ENCODE measurements around the gene MAP2K1. TPM values are rescaled to one million over a fixed set of nuclear protein-coding genes. Genes with fewer than 3 reads are reported as not detected.
"Not testable (repeated sequence)": the region's sequence is repeated elsewhere in the genome, so short reads cannot be mapped to it uniquely, and the experiment has no call there.

The MAP2K1 gene
- total RNA-seq, 1 donor from 2014 or later, result 33.5 TPM

GRCh38 chr15:66474963-66475362 is 88.3 kb downstream of the MAP2K1 start:
- no peak for DNase-seq (ENCODE audit: low read depth in 2 of 2)

GRCh38 chr15:66476535-66476934 is 89.8 kb downstream of the MAP2K1 start:
- DNase-seq (ENCODE audit: low read depth in 2 of 2), result no peak

GRCh38 chr15:66477011-66477410 is 90.3 kb downstream of the MAP2K1 start:
- DNase-seq (ENCODE audit: low read depth in 2 of 2), result no peak

- no peak for DNase-seq (ENCODE audit: low read depth in 2 of 2)
Measured at GRCh38 chr15:66480267-66480666, 93.6 kb downstream of the MAP2K1 start.

GRCh38 chr15:66481107-66481856 is 94.6 kb downstream of the MAP2K1 start:
- no peak for DNase-seq (ENCODE audit: low read depth in 2 of 2)

- DNase-seq (ENCODE audit: low read depth in 2 of 2), result no peak
Measured at GRCh38 chr15:66482539-66482938, 95.8 kb downstream of the MAP2K1 start.

- no peak for DNase-seq (ENCODE audit: low read depth in 2 of 2)
Measured at GRCh38 chr15:66483131-66483566, 96.4 kb downstream of the MAP2K1 start.

- no peak for DNase-seq (ENCODE audit: low read depth in 2 of 2)
Measured at GRCh38 chr15:66484539-66485112, 97.9 kb downstream of the MAP2K1 start.

- DNase-seq (ENCODE audit: low read depth in 2 of 2), result no peak
Measured at GRCh38 chr15:66486887-66487286, 100.2 kb downstream of the MAP2K1 start.

GRCh38 chr15:66488525-66488924 is 101.8 kb downstream of the MAP2K1 start:
- no peak for DNase-seq (ENCODE audit: low read depth in 2 of 2)

- DNase-seq (ENCODE audit: low read depth in 2 of 2), result no peak
Measured at GRCh38 chr15:66489179-66489791, 102.6 kb downstream of the MAP2K1 start.

GRCh38 chr15:66491846-66492245 is 105.1 kb downstream of the MAP2K1 start:
- DNase-seq (ENCODE audit: low read depth in 2 of 2), result no peak

GRCh38 chr15:66494262-66494661 is 107.5 kb downstream of the MAP2K1 start:
- DNase-seq (ENCODE audit: low read depth in 2 of 2), result no peak

- no peak for DNase-seq (ENCODE audit: low read depth in 2 of 2)
Measured at GRCh38 chr15:66496951-66497501, 110.3 kb downstream of the MAP2K1 start.

GRCh38 chr15:66497502-66498455 is 111.1 kb downstream of the MAP2K1 start, which contains the start of gene SNAPC5:
TSS of gene SNAPC5 (minus strand) at chr15:66497762. CDS start at chr15:66497731, 31 bp downstream.
- DNase-seq (ENCODE audit: low read depth in 2 of 2), result peak; percentile 95 to 96

GRCh38 chr15:66498501-66499386 is 112.0 kb downstream of the MAP2K1 start:
- DNase-seq (ENCODE audit: low read depth in 2 of 2), result peak; percentile 54 to 68

GRCh38 chr15:66500346-66500745 is 113.6 kb downstream of the MAP2K1 start:
- DNase-seq (ENCODE audit: low read depth in 2 of 2), result not testable (repeated sequence)

GRCh38 chr15:66502491-66502890 is 115.8 kb downstream of the MAP2K1 start:
- DNase-seq (ENCODE audit: low read depth in 2 of 2), result no peak

- peak in 1 of 2 donors; percentile 17 for DNase-seq (ENCODE audit: low read depth in 2 of 2)
Measured at GRCh38 chr15:66503041-66503648, 116.4 kb downstream of the MAP2K1 start.
